Heart left ventricle (tissue), 16 donors: ENCODE data around the gene GXYLT2. TPM values are rescaled to one million over a fixed set of nuclear protein-coding genes. Genes with fewer than 3 reads are reported as not detected.

ENCODE experiments used
- ATAC-seq, 4 donors: fragments of 200-7000 bp; cut with Tn5 transposase; one replicate each; pipeline ENCODE4 v1.9.1; 2020 to 2022; ENCODE audit warnings: moderate library complexity in 4 of 4, mild to moderate bottlenecking in 3 of 4, moderate number of reproducible peaks in 1 of 4
- DNase-seq, 5 donors: peaks; one replicate each; pipeline ENCODE4 v3.0.0-alpha.2; 2020
- H3K27ac ChIP-seq, 12 donors: fragments of 200-600 bp; sonication (generic) in 4 of 12; one replicate each; pipeline versions ENCODE4 v1.5.0 to v1.8.0; 2016 to 2022; ENCODE audit warnings: mild to moderate bottlenecking in 2 of 12
- H3K27me3 ChIP-seq, 9 donors: fragments of 200-600 bp; sonication (generic) in 2 of 9; one replicate each; pipeline versions ENCODE4 v1.5.1 to v1.8.0; 2016 to 2022; ENCODE audit warnings: mild to moderate bottlenecking in 3 of 9
- H3K36me3 ChIP-seq, 9 donors: fragments of 200-600 bp; sonication (generic) in 2 of 9; one replicate each; pipeline versions ENCODE4 v1.5.0 to v1.8.0; 2018 to 2022; ENCODE audit warnings: mild to moderate bottlenecking in 2 of 9
- H3K4me1 ChIP-seq, 12 donors: fragments of 200-600 bp; sonication (generic) in 4 of 12; one replicate each; pipeline versions ENCODE4 v1.5.0 to v1.8.0; 2016 to 2022; ENCODE audit warnings: mild to moderate bottlenecking in 3 of 12
- H3K4me3 ChIP-seq, 12 donors: fragments of 200-600 bp; sonication (generic) in 4 of 12; one replicate each; pipeline versions ENCODE4 v1.5.0 to v1.8.0; 2017 to 2022; ENCODE audit warnings: mild to moderate bottlenecking in 9 of 12, moderate library complexity in 4 of 12
- H3K9me3 ChIP-seq, 12 donors: fragments of 200-600 bp; sonication (generic) in 4 of 12; one replicate each; pipeline versions ENCODE4 v1.5.0 to v1.8.0; 2016 to 2022; ENCODE audit warnings: mild to moderate bottlenecking in 1 of 12
- CTCF ChIP-seq, 12 donors: fragments of 200-600 bp; sonication (generic) in 4 of 12; IDR thresholded peaks; one replicate each; pipeline versions ENCODE4 v1.5.0 to v1.8.0; 2018 to 2022; ENCODE audit warnings: antibody characterized with exemption in 12 of 12, mild to moderate bottlenecking in 5 of 12
- POLR2A ChIP-seq, 2 donors: fragments of 450-650 bp; IDR thresholded peaks; one replicate each; pipeline ENCODE4 v1.6.1; 2017; ENCODE audit warnings: antibody characterized with exemption in 2 of 2, mild to moderate bottlenecking in 2 of 2, moderate library complexity in 2 of 2
- WGBS, 4 donors: extraction: QIAGEN DNeasy Blood & Tissue Kit in 2 of 4; methylation state at CpG; one replicate each; pipeline versions ENCODE4 v1.1.5 to v1.1.7; 2013 to 2018; 5-methylcytosine and 5-hydroxymethylcytosine counted together
- intact Hi-C, 10 donors: fragments of 100-400 bp; cut with DNase I; formaldehyde crosslinking; loops; one replicate each; pipeline versions ENCODE4 v1.11.1 to v1.14.2; 2022
- polyA plus RNA-seq, 2 donors: library from polyadenylated mRNA; stranded (reverse); fragments of 200-250 nt; gene quantifications; one replicate each; pipeline ENCODE4 v1.2.3, GENCODE V29; 2013
- total RNA-seq, 9 donors: library from RNA; depleted of rRNA in 2 of 9; stranded (reverse); fragments of >200 nt in 2 of 9; fragmentation: NEBNext Ultra II Directional in 3 of 9; extraction: Animal tissue kit (Norgen Biotek cat#: 25700) in 3 of 9; gene quantifications; one replicate each; pipeline versions ENCODE4 v1.1.0 to v1.2.4, GENCODE V29; 2016 to 2023
- donor health status: ischemic (EF 13 %, LVEDD 7.1; RV severe dilation, severe dysfunction).
- donor health status: healthy with polysubstance abuse.
- donor health status: DM: no; HTN: yes; CAD: no.
- donor health status: DM: no; HTN: no; CAD: no.
- donor health status: ischemic (EF 25% LVEDD 6.9; RV normal size, moderate dysfunction).
- donor health status: ischemic (EF 25% LVEDD 5.7; RV mildly dilated, moderate dysfunction).
- donor health status: healthy.
- donor health status: DM: yes; HTN: yes; CAD: no.
- donor health status: ischemic (EF 35%, LVEDD 5.7; RV mildly dilated, moderate dysfunction).
- donor health status: nonischemic (EF 11% LVEDD 7.7; RV severe dilation, severe dysfunction).
- donor health status: DM: yes; HTN: yes; CAD: no.
- donor health status: PGD.
- donor health status: ischemic (EF 29% LVEDD 5.4; RV normal size, mild dysfunction).
- donor health status: nonischemic (EF 23%, LVEDD 6.1; RV moderate dilation, normal function).

Gene GXYLT2
- total and polyA plus RNA-seq, 11 donors: 3.4 to 35.2 (median 15.0) TPM

GRCh38 chr3:72892081-72892775 lies 4.4 kb downstream of the GXYLT2 start:
- TF ChIP-seq CTCF (IDR thresholded peaks at IDR 0.05) (no peak), POLR2A (IDR thresholded peaks at IDR 0.05) (no peak)
- Histone ChIP-seq H3K4me1 (peaks cover 0 to 42% (median 21%) of the 10 kb centered on the region in 12 donors), H3K9me3 (no peaks in the 10 kb centered on the region), H3K4me3 (no peak overlapping the region), H3K27me3 (peaks cover 0 to 10% (median 0%) of the 10 kb centered on the region in 9 donors), H3K27ac (peak overlapping the region in 8 of 12 donors; percentile 33 to 77 (median 54)), H3K36me3 (no peaks in the 10 kb centered on the region)
- intact Hi-C loops: no loop called here
- ATAC-seq (peak in 3 of 4 donors; percentile 20 to 62 (median 41)), DNase-seq (peak in 2 of 5 donors; percentile 48 to 52)
- WGBS, 4 donors: 46 to 56% (median 53%) methylated on average over 4 of the region's 4 CpGs

- DNase-seq (no peak), ATAC-seq (no peak)
- 52 to 63% (median 60%) methylated on average over 4 of the region's 4 CpGs for WGBS, 4 donors
- Histone ChIP-seq H3K9me3 (no peaks in the 10 kb centered on the region), H3K4me1 (peaks cover 0 to 39% (median 18%) of the 10 kb centered on the region in 12 donors), H3K27me3 (peaks cover 0 to 6% (median 0%) of the 10 kb centered on the region in 9 donors), H3K27ac (peak overlapping the region in 6 of 12 donors; percentile 1 to 56 (median 32)), H3K36me3 (no peaks in the 10 kb centered on the region), H3K4me3 (no peak overlapping the region)
- TF ChIP-seq CTCF (IDR thresholded peaks at IDR 0.05) (peak in 2 of 12 donors; percentile 11 to 21), POLR2A (IDR thresholded peaks at IDR 0.05) (no peak)
- intact Hi-C loops: no loop called here
These were observed 5.0 kb downstream of the GXYLT2 start for GRCh38 chr3:72892870-72893269.

GRCh38 chr3:72894976-72895552 lies 7.2 kb downstream of the GXYLT2 start:
- WGBS, 4 donors: 90 to 96% (median 91%) methylated on average over 5 of the region's 5 CpGs
- no peaks in the 10 kb centered on the region for H3K36me3 ChIP-seq
- intact Hi-C loops: no loop called here
- no peak overlapping the region for H3K4me3 ChIP-seq
- peaks cover 0 to 35% (median 19%) of the 10 kb centered on the region in 12 donors for H3K4me1 ChIP-seq
- no peak for ATAC-seq
- no peak for DNase-seq
- H3K27ac ChIP-seq: no peak overlapping the region
- no peak for TF ChIP-seq CTCF (IDR thresholded peaks at IDR 0.05)
- no peak for TF ChIP-seq POLR2A (IDR thresholded peaks at IDR 0.05)
- no peaks in the 10 kb centered on the region for H3K27me3 ChIP-seq
- no peaks in the 10 kb centered on the region for H3K9me3 ChIP-seq

- no peaks in the 10 kb centered on the region for H3K27me3 ChIP-seq
- no peak for DNase-seq
- 67 to 72% (median 69%) methylated on average over 4 of the region's 4 CpGs for WGBS, 4 donors
- no peak overlapping the region for H3K27ac ChIP-seq
- peaks cover 0 to 18% (median 7%) of the 10 kb centered on the region in 12 donors for H3K4me1 ChIP-seq
- intact Hi-C loops: no loop called here
- no peaks in the 10 kb centered on the region for H3K36me3 ChIP-seq
- H3K4me3 ChIP-seq: no peak overlapping the region
- peak in 1 of 4 donors; percentile 25 for ATAC-seq
- no peaks in the 10 kb centered on the region for H3K9me3 ChIP-seq
- TF ChIP-seq POLR2A (IDR thresholded peaks at IDR 0.05) (no peak), CTCF (IDR thresholded peaks at IDR 0.05) (no peak)
These were observed 9.3 kb downstream of the GXYLT2 start for GRCh38 chr3:72896996-72897757.
